HepG2 (cell line): ENCODE results near the gene EFHC2. TPM values are rescaled to one million over a fixed set of nuclear protein-coding genes. Genes with fewer than 3 reads are reported as not detected.

Source experiments
- ATAC-seq: fragments of 200-7000 bp; cut with Tn5 transposase; 3 replicates; pipeline ENCODE4 v1.9.1; 2020; ENCODE audit warnings: mild to moderate bottlenecking, moderate library complexity
- BruUV-seq: library from RNA; stranded (reverse); fragments of 400-500 nt; replicated peaks from 2 replicates; lab custom pipeline; 2021; lab: Mats Ljungman, UMichigan
- CTCF ChIA-PET: fragments of 300-600 bp; formaldehyde crosslinking; extraction: SDS; loops from one replicate; lab custom pipeline; 2021; ENCODE audit warnings: low total read pairs, inconsistent platforms, low intra/inter-chr PET ratio; lab: Yijun Ruan, JAX
- POLR2A ChIA-PET: fragments of 350-600 bp; sonication (Branson Sonifier 250); formaldehyde crosslinking; loops from one replicate; lab custom pipeline; 2020; ENCODE audit warnings: antibody characterized with exemption, inconsistent platforms; lab: Yijun Ruan, JAX
- DNase-seq: peaks from one replicate; pipeline ENCODE4 v3.0.0-alpha.2; 2015; ENCODE audit warnings: low spot score
- FAIRE-seq: peaks from 3 replicates; lab custom pipeline; 2011; peaks lifted over from hg19 to GRCh38; lab: Jason Lieb, UNC
- H2AFZ ChIP-seq: one replicate; pipeline ENCODE4 v1.6.1; 2011; ENCODE audit warnings: low read length, inconsistent platforms
- H3K27ac ChIP-seq: fragments of 300-600 bp; 3 replicates; pipeline ENCODE4 v1.8.0; 2011; ENCODE audit warnings: mixed run types, mild to moderate bottlenecking, mixed read lengths, low read length, inconsistent platforms; ENCODE audit not compliant: insufficient read depth; ENCODE audit errors: extremely low read length
- H3K27me3 ChIP-seq, 2 experiments: fragments of 200-600 bp in 1 of 2; 2 replicates in 1 of 2; 3 replicates in 1 of 2; pipeline versions ENCODE4 v1.6.0 to v1.8.0; 2011; ENCODE audit warnings: low read length in 2 of 2, mild to moderate bottlenecking in 2 of 2, moderate library complexity in 2 of 2, inconsistent platforms in 1 of 2; ENCODE audit not compliant: insufficient read depth in 2 of 2, control insufficient read depth in 1 of 2
- H3K36me3 ChIP-seq, 2 experiments: fragments of 200-600 bp in 1 of 2; replicated peaks in 1 of 2; 2 replicates in 1 of 2; 3 replicates in 1 of 2; pipeline versions ENCODE4 v1.5.1 to v1.8.0; 2011; ENCODE audit warnings: low read length in 2 of 2, inconsistent platforms in 1 of 2; ENCODE audit not compliant: insufficient read depth in 2 of 2, control insufficient read depth in 1 of 2
- H3K4me1 ChIP-seq: 2 replicates; pipeline ENCODE4 v1.5.1; 2012; ENCODE audit warnings: low read length, inconsistent platforms; ENCODE audit not compliant: insufficient read depth
- H3K4me2 ChIP-seq: 2 replicates; pipeline ENCODE4 v1.6.0; 2011; ENCODE audit warnings: low read depth, low read length, inconsistent platforms
- H3K4me3 ChIP-seq, 3 experiments: fragments of 200-600 bp in 1 of 3; sonication (generic), shearing (Covaris generic) in 1 of 3; replicated peaks in 1 of 3; 2 replicates each; pipeline ENCODE4 v1.5.1; 2011 to 2016; ENCODE audit warnings: low read length in 3 of 3, inconsistent platforms in 2 of 3, low read depth in 2 of 3, mild to moderate bottlenecking in 2 of 3, control low read depth in 1 of 3, mixed read lengths in 1 of 3; ENCODE audit not compliant: insufficient read depth in 1 of 3
- H3K79me2 ChIP-seq: one replicate; pipeline ENCODE4 v1.6.1; 2011; ENCODE audit warnings: low read length, inconsistent platforms; ENCODE audit not compliant: insufficient read depth
- H3K9ac ChIP-seq: 2 replicates; pipeline ENCODE4 v1.6.0; 2011; ENCODE audit warnings: mild to moderate bottlenecking, low read depth, low read length, inconsistent platforms; ENCODE audit not compliant: insufficient read depth
- H3K9me3 ChIP-seq: 2 replicates; pipeline ENCODE4 v1.5.1; 2012; ENCODE audit warnings: mild to moderate bottlenecking, low read length
- H4K20me1 ChIP-seq: 2 replicates; pipeline ENCODE4 v1.6.0; 2011; ENCODE audit warnings: inconsistent platforms, mild to moderate bottlenecking, low read length, moderate library complexity; ENCODE audit not compliant: insufficient read depth
- AGO2 ChIP-seq: fragments of 200-400 bp; formaldehyde crosslinking; optimal IDR thresholded peaks from 2 replicates; pipeline ENCODE3; 2017; ENCODE audit warnings: mild to moderate bottlenecking, low read depth, low read length, moderate library complexity
- BCL3 ChIP-seq: sonication (generic); formaldehyde crosslinking; IDR thresholded peaks from 2 replicates; pipeline ENCODE4 v1.5.1; 2020; ENCODE audit warnings: mild to moderate bottlenecking, missing genetic modification reagents, moderate library complexity
- EZH2 ChIP-seq: conservative IDR thresholded peaks from 2 replicates; pipeline ENCODE4 v1.6.1; 2012; ENCODE audit warnings: mild to moderate bottlenecking, low read depth, low read length, moderate library complexity
- MED1 ChIP-seq: sonication (generic); formaldehyde crosslinking; IDR thresholded peaks from 2 replicates; pipeline ENCODE4 v1.4.0; 2020; ENCODE audit warnings: missing genetic modification reagents
- NCOA1 ChIP-seq: sonication (generic); formaldehyde crosslinking; IDR thresholded peaks from 2 replicates; pipeline ENCODE4 v1.9.0; 2021; ENCODE audit warnings: missing genetic modification reagents
- NFIB ChIP-seq: sonication (generic); formaldehyde crosslinking; IDR thresholded peaks from 2 replicates; pipeline ENCODE4 v1.9.0; 2021; ENCODE audit warnings: missing genetic modification reagents, mild to moderate bottlenecking, borderline replicate concordance
- NFKBIZ ChIP-seq: IDR thresholded peaks from 2 replicates; pipeline ENCODE4 v1.6.1; 2018; ENCODE audit warnings: missing genetic modification reagents, missing compliant biosample characterization
- RFX1 ChIP-seq: fragments of 450-650 bp; IDR thresholded peaks from 2 replicates; pipeline ENCODE4 v1.6.1; 2017
- SP5 ChIP-seq: IDR thresholded peaks from 2 replicates; pipeline ENCODE4 v1.6.1; 2016; ENCODE audit warnings: low read depth, borderline replicate concordance
- SYNCRIP ChIP-seq: fragments of 200-400 bp; formaldehyde crosslinking; IDR thresholded peaks from 2 replicates; pipeline ENCODE4 v1.6.1; 2018; ENCODE audit warnings: mild to moderate bottlenecking, low read depth, low read length; ENCODE audit not compliant: insufficient read depth
- TBX2 ChIP-seq: sonication (generic); formaldehyde crosslinking; IDR thresholded peaks from 2 replicates; pipeline ENCODE4 v1.5.0; 2020; ENCODE audit warnings: missing genetic modification reagents, mild to moderate bottlenecking, borderline replicate concordance
- XBP1 ChIP-seq: sonication (generic); formaldehyde crosslinking; IDR thresholded peaks from 2 replicates; pipeline ENCODE4 v1.5.0; 2020; ENCODE audit warnings: missing genetic modification reagents
- ZNF124 ChIP-seq: sonication (generic); formaldehyde crosslinking; IDR thresholded peaks from 2 replicates; pipeline ENCODE4 v1.4.0; 2020; ENCODE audit warnings: missing genetic modification reagents
- ZNF207 ChIP-seq: fragments of 450-650 bp; IDR thresholded peaks from 2 replicates; pipeline ENCODE4 v1.6.1; 2016; ENCODE audit warnings: antibody characterized with exemption, borderline replicate concordance
- ZNF7 ChIP-seq: IDR thresholded peaks from 2 replicates; pipeline ENCODE4 v1.6.1; 2016; ENCODE audit warnings: missing biosample characterization, missing genetic modification reagents
- ZNF773 ChIP-seq: sonication (generic); formaldehyde crosslinking; IDR thresholded peaks from 2 replicates; pipeline ENCODE4 v1.4.0; 2020; ENCODE audit warnings: missing genetic modification reagents, borderline replicate concordance
- WGBS: methylation state at CpG from one replicate; pipeline ENCODE4 v1.1.6; 2017; ENCODE audit warnings: low lambda C conversion rate; 5-methylcytosine and 5-hydroxymethylcytosine counted together
- in situ Hi-C: cut with HindIII; loops from 2 replicates; pipeline ENCODE4 v1.10.0; 2017; ENCODE audit warnings: low pct_unique_long_range_greater_than_20kb; ENCODE audit not compliant: extremely low pct_ligation_motif_present
- intact Hi-C: fragments of 100-400 bp; cut with micrococcal nuclease; formaldehyde crosslinking; loops from one replicate; pipeline ENCODE4 v1.10.0; 2022; ENCODE audit not compliant: unreplicated experiment
- polyA plus RNA-seq, 8 experiments: library from polyadenylated mRNA; depleted of rRNA in 3 of 8; stranded (reverse) in 7 of 8; unstranded in 1 of 8; fragments of >200 nt; fragmentation: Illumina TruSeq in 4 of 8; extraction: Trizol in 4 of 8; gene quantifications; 2 replicates each; pipeline versions ENCODE4 v1.2.1 to v1.2.3, GENCODE V29; 2011 to 2016; ENCODE audit warnings: low read depth in 4 of 8, missing spikeins in 1 of 8, mixed read lengths in 1 of 8; ENCODE audit not compliant: insufficient read depth in 1 of 8
- total RNA-seq, 5 experiments: library from RNA; depleted of rRNA; stranded (reverse); fragments of >200 nt; fragmentation: Illumina TruSeq; extraction: Trizol; gene quantifications; 2 replicates each; pipeline ENCODE4 v1.2.3, GENCODE V29; 2016; ENCODE audit warnings: low read depth in 1 of 5
- TF ChIP-seq, protein P1 (sequence below): sonication (generic); formaldehyde crosslinking; IDR thresholded peaks from 2 replicates; pipeline ENCODE4 v1.4.0; 2020; ENCODE audit warnings: missing genetic modification reagents
- TF ChIP-seq, protein P2 (sequence below): sonication (generic); formaldehyde crosslinking; IDR thresholded peaks from 2 replicates; pipeline ENCODE4 v1.8.1; 2022; ENCODE audit warnings: mild to moderate bottlenecking, missing genetic modification reagents

The EFHC2 gene
- total and polyA plus RNA-seq, 2 of the 13 experiments (the other 11 are each of a cell fraction or from before 2014, with no cell fraction given), result not detected

- TF ChIP-seq ZNF773 (no peak), NFIB (CRISPR knock-in tag) (no peak)
Observed at GRCh38 chrX:44235534-44235933, 107.9 kb downstream of the EFHC2 start (continued).

GRCh38 chrX:44234541-44234940 lies 108.9 kb downstream of the EFHC2 start:
- intact Hi-C loops, result no loop called here
- 0% methylated on average over 1 of the region's 2 CpGs for WGBS
- ChIA-PET POLR2A (no interaction called here), CTCF (no interaction called here)
- no peak overlapping the region for H3K4me2 ChIP-seq
- H3K4me1 ChIP-seq, result no peaks in the 10 kb centered on the region
- no peaks in the 10 kb centered on the region for H4K20me1 ChIP-seq
- H3K9ac ChIP-seq, result no peak overlapping the region
- H3K9me3 ChIP-seq, result no peaks in the 10 kb centered on the region
- no peak overlapping the region for H3K4me3 ChIP-seq
- no peaks in the 10 kb centered on the region for H3K36me3 ChIP-seq
- H3K79me2 ChIP-seq, result no peaks in the 10 kb centered on the region
- TF ChIP-seq, protein P1, sequence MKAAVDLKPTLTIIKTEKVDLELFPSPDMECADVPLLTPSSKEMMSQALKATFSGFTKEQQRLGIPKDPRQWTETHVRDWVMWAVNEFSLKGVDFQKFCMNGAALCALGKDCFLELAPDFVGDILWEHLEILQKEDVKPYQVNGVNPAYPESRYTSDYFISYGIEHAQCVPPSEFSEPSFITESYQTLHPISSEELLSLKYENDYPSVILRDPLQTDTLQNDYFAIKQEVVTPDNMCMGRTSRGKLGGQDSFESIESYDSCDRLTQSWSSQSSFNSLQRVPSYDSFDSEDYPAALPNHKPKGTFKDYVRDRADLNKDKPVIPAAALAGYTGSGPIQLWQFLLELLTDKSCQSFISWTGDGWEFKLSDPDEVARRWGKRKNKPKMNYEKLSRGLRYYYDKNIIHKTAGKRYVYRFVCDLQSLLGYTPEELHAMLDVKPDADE, result no peak
- TF ChIP-seq TBX2 (no peak), MED1 (no peak), ZNF7 (CRISPR knock-in tag) (no peak), XBP1 (CRISPR knock-in tag) (no peak), SP5 (no peak), BCL3 (no peak), RFX1 (no peak), NCOA1 (CRISPR knock-in tag) (no peak), AGO2 (no peak), EZH2 (no peak), ZNF207 (no peak), NFKBIZ (CRISPR knock-in tag) (no peak), ZNF124 (no peak), SYNCRIP (no peak)
- TF ChIP-seq, protein P2, sequence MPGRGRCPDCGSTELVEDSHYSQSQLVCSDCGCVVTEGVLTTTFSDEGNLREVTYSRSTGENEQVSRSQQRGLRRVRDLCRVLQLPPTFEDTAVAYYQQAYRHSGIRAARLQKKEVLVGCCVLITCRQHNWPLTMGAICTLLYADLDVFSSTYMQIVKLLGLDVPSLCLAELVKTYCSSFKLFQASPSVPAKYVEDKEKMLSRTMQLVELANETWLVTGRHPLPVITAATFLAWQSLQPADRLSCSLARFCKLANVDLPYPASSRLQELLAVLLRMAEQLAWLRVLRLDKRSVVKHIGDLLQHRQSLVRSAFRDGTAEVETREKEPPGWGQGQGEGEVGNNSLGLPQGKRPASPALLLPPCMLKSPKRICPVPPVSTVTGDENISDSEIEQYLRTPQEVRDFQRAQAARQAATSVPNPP (CRISPR knock-in tag), result no peak
- no peak overlapping the region for H3K27ac ChIP-seq
- ATAC-seq, result no peak
- in situ Hi-C loops, result no loop called here
- H3K27me3 ChIP-seq, result no peaks in the 10 kb centered on the region
- no peak for DNase-seq
- BruUV-seq, result no TSS peak
- no peak overlapping the region for H2AFZ ChIP-seq
- no peak for FAIRE-seq
